ENCODE results near the gene PKP3.

DNA sequence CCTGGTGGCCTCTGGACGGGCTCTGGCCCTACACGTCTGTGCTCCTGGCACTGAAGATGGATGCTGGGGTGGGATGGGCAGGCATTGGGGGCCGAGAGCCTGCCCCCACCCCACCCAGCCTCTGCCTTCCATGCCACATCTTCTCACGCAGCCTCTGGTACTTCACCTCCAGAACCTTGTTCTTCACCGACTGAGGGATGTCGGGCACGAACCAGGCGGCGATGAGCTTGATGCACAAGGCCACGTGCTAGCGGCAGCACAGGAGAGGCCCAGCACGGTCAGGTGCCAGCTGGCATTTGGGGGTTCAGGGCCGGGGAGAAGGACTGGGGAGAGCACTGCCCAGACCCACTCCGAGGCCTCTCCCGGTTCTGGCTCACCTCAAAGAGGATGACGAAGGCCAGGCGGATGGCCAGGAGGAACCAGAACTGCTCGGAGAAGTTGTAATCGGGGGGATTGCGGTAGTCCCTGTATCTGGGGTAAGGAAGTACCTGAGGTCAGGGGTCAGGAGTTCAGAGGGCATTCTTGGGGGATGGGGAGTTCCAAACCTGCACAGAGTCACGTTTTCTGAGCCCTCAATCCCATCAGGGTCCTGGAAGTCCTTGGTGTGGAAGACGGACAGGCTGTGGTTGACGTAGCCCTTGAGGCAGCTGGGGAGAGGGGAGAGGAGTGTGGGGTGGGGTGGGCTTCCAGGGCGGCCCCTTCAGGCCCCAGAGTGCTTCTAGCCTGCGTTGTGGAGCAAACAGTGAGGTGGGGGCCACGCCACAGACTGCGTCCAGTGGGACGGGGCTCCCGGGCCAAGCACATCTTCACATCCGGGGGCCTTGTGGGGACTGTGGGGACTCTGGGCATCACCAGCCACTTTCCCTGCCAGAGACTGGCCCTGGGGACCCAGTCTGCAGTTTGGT, 24.6 kb downstream of the PKP3 start:
- TF ChIP-seq, protein P1, sequence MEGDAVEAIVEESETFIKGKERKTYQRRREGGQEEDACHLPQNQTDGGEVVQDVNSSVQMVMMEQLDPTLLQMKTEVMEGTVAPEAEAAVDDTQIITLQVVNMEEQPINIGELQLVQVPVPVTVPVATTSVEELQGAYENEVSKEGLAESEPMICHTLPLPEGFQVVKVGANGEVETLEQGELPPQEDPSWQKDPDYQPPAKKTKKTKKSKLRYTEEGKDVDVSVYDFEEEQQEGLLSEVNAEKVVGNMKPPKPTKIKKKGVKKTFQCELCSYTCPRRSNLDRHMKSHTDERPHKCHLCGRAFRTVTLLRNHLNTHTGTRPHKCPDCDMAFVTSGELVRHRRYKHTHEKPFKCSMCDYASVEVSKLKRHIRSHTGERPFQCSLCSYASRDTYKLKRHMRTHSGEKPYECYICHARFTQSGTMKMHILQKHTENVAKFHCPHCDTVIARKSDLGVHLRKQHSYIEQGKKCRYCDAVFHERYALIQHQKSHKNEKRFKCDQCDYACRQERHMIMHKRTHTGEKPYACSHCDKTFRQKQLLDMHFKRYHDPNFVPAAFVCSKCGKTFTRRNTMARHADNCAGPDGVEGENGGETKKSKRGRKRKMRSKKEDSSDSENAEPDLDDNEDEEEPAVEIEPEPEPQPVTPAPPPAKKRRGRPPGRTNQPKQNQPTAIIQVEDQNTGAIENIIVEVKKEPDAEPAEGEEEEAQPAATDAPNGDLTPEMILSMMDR (optimal IDR thresholded peaks at IDR 0.05 in 1 of 3, IDR thresholded peaks at IDR 0.05 in 1 of 3, conservative IDR thresholded peaks at IDR 0.05 in 1 of 3; ENCODE audit: extremely low read depth in 1 of 3, insufficient read depth in 2 of 3, low read length in 3 of 3): no peak
- no peak for TF ChIP-seq EZH2 (IDR thresholded peaks at IDR 0.05; ENCODE audit: low read length)
